Measurements from ENCODE around the gene ADORA3. TPM values are rescaled to one million over a fixed set of nuclear protein-coding genes. Genes with fewer than 3 reads are reported as not detected.

ADORA3 gene
- polyA plus RNA-seq, 4 donors, result 0.49 to 1.1 (median 0.74) TPM

DNA sequence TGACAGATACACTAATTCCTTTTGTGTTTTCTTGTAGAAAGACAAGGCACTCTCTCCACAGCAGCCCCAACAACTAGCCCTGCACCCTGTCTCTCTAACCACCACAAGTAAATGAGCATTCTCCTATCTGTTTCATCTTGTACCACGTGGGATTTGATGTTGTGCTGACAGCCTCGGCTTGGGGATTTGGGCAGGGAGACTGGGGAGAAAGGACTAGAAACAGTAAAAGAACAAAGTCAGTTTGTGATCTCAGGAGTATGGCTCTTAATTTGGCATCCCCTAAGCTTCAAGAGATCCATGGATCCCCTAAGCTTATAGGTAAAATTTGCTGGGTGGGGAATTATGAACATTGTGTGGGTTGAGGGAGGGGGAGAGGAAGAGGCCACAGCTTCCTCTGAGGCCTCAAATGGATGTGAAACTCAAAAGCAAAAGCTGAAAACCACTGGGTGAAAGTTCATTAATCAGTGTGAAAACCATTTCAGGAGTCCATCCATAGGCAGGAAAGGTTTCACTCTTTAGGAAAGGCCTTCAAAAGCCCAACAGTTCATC, 26.6 kb downstream of the ADORA3 start:
- no peak for DNase-seq (ENCODE audit: low read depth in 4 of 4, low spot score in 3 of 4)

DNA sequence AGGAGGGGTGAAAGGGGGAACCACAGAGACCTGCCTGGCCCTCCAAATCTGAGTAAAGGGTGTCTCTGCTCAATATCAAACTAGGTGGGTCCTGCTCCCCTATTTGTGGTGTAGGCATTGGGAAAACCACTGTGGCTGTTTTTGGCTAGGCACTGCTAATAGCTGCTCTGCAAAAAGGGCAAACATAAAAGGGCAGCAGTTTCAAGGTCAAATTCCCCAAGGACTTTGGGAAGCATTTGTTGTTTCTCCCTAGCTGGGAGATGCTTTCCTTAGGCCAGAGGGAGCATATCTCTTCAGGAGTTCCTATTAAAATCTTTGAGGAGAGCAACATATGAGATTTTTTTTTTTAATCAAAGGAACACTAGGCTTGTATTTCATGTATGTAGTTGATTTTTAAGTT, 27.2 kb downstream of the ADORA3 start:
- DNase-seq (ENCODE audit: low read depth in 4 of 4, low spot score in 3 of 4), result no peak

DNA sequence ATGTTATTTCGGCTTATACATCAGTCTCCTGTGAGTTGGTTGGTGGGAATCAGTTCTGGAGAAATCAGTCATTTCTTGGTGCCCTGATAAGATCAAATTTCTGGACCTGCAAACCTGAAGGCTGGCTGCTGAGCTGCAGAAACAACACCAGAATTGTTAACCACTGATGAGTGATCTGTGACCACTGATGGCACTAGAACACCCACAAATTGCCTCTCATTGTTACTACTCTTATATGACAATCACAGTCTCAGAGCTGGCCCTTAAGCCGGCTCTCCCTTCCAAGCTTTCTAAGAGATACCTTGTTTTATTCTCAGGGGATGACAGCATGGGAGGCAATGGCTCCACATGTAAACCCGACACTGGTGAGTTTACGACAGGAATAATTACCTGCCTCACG, 27.7 kb downstream of the ADORA3 start:
- DNase-seq (ENCODE audit: low read depth in 4 of 4, low spot score in 3 of 4), result no peak

DNA sequence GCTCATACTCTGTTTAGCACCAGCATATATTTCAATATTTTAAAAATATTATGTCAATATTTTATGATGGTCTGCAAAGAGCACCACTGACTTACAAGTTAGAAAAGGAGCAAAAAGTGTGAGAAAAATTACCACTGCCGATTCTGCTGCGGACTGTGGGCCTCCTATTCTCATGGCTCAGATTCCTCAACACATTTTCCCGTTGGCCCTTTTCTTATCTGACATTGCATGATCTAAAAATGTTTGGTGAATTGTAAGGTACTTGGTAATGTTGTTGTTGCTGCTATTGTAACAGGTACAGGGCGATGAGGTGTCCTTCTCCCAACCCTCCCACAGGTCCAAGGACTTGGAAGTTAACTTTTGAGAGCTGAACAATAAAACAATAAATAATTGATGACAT, 28.9 kb downstream of the ADORA3 start:
- no peak for DNase-seq (ENCODE audit: low read depth in 4 of 4, low spot score in 3 of 4)

DNA sequence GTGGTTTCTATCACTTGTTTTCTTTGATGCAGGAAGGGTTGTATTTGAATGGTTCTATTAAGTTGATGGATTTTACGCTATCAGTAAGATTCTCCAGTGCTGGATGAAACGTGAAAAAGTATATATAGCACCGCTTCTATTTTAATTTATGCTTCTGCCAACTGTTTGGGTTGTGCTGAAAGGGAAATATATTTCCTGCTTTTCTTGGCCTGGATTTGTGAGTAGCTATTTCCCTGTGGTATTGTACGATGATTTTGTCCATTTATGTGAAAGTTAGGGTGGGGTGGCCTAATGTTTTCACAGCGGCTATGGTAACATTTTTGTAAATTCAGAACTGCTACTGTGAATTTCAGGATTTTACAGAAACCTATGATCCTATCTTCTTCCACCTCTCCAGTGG, 29.3 kb downstream of the ADORA3 start:
- DNase-seq (ENCODE audit: low read depth in 4 of 4, low spot score in 3 of 4), result no peak

DNA sequence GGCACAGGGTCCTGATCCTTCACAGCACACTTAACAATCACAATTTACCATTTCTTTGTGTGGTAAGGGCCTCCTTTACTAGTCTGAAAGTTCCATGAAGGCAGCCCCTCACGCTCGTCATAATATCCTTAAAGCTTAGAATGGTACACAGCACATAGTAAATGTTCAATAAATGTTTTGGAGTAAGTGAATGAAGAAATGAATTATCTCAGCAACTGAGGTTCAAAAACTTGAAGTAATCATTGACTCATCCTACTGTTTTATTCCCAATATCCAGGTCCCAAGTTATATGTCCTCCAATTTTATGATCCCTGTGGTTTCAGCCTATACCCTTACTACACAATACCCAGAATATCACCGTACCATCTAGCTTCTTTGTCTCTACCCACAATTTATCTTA, 31.9 kb downstream of the ADORA3 start:
- no peak for DNase-seq (ENCODE audit: low read depth in 4 of 4, low spot score in 3 of 4)

DNA sequence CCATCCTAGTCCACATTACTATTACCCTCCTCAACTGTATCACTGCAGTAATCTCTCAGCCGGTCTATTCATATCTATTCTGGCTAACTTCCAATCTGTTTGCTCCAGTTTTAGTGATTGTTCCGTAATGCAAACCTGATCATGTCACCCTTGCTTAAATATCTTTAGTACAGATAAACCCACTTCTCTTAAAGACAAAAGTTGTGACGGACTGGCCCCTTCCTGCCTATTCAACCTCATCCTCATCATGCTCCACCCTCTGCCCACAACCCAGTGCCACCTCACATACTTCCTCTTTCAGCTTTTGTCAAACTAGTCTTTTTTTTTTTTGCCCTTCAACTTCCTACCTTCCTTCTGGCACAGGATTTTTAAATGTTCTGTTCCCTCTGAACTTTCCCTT, 32.4 kb downstream of the ADORA3 start:
- DNase-seq (ENCODE audit: low read depth in 4 of 4, low spot score in 3 of 4), result no peak

DNA sequence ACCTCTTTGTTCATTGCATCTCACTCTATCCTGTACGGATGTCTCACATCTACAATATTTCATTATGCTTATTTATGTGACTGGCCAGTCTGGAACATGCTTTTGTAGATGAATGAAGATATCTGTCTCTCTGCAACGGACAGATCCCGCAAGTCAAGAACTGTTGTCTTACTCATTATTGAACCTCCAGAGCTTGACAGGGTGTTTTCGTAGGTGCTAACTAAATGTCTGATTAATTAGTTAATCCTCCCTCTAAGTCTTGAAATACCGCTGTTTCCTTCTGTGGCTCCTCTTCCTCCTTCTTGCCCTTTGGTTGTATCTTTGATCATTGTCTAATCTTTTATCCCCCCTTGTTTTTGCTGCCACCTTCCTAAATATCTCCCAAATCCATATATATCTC, 32.8 kb downstream of the ADORA3 start:
- DNase-seq (ENCODE audit: low read depth in 4 of 4, low spot score in 3 of 4), result no peak

DNA sequence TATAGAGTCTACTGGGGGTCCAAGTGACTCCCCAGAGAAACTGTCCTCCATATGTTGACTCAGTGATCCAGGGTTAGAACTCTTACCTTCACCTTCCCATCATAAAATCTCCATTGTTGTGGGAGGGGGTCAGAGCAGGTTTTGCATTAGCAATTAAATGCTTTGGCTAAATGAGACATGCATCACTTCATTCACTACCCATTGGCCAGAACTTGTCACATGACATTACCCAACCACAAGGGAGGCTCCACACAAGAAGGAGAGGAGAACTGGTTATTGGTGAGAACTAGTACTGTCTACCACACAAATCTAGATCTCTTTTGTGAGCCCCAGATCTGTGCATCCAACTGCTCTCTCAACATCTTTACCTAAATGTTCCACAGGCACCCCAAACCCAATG, 33.9 kb downstream of the ADORA3 start:
- DNase-seq (ENCODE audit: low read depth in 4 of 4, low spot score in 3 of 4), result no peak

DNA sequence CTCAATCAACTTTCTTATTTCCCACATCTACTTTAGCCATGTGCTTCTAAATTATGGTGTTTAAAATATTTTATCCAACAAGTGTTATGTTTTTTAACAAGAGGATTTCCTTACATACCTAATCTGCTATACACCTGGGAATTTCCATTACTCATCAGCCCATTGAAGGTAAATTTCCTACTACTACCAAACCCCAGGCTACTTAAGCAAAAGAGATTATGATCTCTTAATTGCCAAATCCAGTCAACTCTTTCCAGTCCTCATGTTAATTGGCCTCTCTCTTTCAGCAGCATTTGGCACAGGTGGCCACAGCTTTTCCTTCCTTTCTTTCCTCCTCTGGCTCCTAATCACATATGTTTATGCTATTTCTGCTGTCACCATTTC, 34.7 kb downstream of the ADORA3 start:
- DNase-seq (ENCODE audit: low read depth in 4 of 4, low spot score in 3 of 4), result no peak

DNA sequence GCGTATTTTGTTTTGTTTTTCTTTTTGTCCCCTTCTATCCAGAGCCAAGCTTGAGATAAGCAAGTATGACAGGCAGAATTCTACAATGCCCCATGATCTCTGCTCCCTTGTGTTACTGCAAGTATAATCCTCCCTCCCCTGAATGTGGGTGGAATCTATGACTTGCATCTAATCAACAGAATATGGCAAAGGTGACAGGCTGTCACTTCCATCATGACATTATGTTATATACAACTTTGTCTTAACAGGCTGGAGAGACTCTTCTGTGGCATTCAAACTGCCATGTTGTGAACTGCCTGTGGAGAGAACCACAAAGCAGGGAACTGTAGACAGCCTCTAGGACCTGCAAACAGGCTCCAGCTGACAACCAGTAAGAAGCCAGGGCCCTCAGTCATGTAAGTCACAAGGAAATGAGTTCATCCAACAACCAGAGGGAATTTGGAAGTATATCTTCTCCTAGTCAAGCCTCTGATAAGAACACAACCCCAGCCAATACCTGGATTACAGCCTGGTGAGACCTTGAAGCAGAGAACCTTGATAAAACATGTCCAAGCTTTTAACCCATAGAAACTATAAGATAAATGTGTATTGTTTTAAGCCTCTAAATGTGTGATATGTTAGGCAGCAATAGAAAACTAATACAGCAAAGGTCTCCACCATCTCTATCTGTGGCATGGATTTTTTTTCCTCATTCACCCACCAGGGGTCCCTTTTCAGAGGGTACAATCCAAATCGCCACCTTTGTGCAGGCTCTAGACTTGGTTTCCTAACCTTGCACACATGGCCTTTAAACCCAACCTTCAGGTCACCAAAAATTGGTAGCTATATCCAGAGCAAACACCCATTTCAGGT, 35.3 kb downstream of the ADORA3 start:
- no peak for DNase-seq (ENCODE audit: low read depth in 4 of 4, low spot score in 3 of 4)

DNA sequence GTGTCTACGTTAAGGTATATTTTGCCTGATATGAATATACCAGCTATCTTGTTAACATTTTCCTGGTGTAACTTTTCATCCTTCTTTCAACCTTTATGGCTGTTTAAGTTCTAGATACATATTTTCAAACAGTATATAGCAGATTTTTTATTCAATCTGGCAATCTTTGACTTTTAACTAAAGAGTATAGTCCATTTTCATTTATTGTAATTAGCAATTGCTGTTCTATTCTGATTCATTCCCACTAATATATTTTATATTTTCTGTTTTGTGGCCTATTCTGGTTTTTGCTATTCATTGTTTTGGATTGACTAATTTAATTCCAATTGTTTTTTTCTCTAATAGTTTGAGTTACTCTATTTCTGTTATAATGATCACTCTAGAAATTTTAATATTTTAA, 37.0 kb downstream of the ADORA3 start:
- no peak for DNase-seq (ENCODE audit: low read depth in 4 of 4, low spot score in 3 of 4)

DNA sequence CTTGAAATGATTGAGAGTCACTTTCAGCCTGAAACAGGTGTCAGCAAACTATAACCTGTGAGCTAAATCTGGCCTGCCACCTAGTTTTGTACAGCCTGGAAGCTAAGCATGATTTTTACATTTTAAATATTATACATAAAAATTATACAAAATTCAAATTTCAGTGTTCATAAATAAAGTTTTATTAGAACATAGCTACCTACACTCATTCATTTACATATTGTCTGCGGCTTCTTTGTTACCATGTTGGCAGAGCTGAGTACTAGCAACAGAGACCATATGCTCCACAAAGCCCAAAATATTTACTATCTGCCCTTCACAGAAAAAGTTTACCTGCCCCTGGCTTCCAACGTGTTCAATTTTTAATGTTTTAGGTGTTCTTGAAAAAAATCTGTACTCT, 37.7 kb downstream of the ADORA3 start:
- DNase-seq (ENCODE audit: low read depth in 4 of 4, low spot score in 3 of 4), result no peak

DNA sequence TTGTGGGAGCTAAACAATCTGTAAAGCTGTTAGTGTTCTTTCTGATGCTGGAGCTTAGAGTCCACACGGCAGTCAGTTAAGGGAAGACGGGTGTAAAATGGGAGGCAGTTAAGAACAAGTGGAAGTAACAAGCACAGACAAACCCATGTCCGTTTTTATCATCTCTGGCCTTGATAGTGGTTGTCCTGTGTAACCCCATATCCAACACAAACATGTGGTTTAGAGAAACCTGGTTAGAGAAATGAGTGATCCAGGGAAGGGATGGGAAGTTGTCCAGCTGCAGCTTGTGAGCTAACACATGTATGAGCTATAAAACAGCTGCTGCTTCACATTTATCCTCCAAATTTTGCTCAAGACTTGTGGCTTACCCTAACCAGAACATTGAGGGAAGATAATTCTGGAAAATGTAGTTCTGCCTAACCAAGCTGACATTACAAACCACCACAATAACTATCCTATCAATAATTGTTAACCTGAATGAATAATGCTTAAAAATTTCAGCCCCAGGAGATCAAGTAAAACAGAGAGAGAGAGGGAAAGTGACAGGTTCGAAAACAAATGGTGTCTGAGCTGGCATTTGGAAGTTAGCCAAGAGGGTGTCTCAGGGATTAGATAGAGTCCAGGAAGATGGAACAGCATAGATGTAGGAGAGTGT, 40.3 kb downstream of the ADORA3 start:
- no peak for DNase-seq (ENCODE audit: low read depth in 4 of 4, low spot score in 3 of 4)

DNA sequence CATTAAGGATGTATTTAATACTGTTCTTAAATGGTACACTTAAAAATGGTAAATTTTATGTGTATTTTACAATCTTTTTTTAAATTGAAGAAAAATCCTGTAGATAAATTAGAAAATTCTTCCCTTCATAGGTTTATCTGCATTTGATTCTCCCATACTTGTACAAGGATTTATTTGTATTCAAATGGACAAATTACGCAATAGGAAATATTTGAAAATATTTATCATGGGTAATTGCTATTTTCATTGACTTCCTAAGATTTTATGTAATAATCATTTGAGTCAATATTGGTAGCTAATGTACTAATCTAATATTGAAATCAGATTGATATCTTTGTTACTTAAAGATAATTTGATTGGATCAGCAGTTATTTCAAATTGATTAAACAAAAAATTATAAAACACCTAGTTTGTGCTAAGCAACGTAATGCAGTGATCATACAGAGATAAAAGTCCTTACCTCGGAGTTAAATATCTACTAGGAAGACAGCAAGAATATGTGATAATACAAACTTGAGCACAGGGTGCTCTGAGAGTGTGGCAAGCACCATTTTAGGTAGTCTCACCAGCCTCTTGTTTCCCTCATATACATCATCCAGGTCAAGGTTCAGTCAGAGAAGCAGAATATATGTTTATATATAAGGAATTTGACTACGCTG, 40.9 kb downstream of the ADORA3 start:
- DNase-seq (ENCODE audit: low read depth in 4 of 4, low spot score in 3 of 4), result no peak

DNA sequence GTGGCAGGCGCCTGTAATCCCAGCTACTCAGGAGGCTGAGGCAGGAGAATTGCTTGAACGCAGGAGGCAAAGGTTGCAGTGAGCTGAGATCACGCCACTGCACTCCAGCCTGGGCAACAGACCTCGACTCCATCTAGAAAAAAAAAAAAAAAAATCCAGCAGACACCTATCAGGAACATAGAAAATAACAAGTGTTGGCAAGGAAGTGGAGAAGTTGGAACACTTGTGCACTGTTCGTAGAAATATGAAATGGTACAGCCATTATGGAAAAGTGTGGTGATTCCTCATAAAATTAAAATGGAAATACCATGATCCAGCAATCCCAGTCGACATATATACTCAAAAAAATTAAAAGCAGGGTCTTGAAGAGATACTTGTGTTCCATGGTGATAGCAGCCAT, 41.7 kb downstream of the ADORA3 start:
- no peak for DNase-seq (ENCODE audit: low read depth in 4 of 4, low spot score in 3 of 4)

DNA sequence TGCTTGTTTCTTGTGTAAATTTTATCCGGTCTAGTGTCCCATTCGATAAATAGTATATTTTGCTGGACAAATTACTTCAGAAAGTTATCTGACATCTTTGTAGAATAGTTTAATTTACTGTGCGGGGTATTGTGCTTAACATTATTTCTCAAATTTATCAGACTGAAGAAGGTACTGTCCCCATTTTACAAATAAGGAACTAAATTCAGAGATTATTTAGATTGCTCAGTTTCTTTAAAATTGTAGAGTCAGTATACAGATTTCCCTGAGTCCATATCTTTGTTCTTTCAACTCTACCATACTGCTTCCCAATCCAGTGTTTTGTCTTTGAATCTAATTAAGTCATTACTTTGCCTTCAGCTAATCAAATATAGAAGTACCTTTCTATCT, 47.8 kb downstream of the ADORA3 start:
- no peak for DNase-seq (ENCODE audit: low read depth in 4 of 4, low spot score in 3 of 4)

DNA sequence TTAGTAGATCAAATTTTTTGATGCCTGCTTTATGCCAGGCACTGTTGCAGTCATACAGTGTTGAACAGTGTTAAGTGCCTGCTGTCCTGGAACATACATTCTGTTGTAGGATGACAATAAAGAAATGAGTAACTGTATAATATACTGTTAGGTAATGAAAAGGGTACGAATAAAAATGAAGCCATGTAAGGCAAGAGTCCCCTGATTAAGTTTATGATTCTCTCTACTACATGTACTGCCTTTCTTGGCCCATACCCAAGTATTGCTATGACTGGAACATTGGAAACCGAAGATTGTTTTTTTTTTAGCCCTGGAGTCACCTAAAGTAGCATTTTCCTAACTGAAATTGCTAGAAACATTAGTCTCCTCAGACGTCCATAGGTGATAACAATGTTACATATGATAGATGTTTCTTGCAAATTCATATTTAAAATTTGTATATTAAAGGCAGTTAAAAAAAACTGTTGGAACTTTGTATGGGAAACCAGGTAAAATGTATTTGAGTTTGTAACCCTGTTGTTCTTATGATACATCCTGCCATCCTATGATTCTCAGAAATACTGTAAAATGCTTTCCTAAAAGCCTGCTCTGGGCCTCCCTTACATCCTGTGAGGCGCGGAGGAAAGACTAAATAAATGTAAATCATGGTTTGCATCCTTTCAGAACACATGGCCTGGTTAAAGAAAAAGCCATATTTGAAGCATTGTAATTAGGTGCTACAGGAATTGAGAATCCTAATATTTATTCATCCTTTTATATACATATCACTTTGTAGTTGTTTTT, 48.4 kb downstream of the ADORA3 start:
- no peak for DNase-seq (ENCODE audit: low read depth in 4 of 4, low spot score in 3 of 4)

DNA sequence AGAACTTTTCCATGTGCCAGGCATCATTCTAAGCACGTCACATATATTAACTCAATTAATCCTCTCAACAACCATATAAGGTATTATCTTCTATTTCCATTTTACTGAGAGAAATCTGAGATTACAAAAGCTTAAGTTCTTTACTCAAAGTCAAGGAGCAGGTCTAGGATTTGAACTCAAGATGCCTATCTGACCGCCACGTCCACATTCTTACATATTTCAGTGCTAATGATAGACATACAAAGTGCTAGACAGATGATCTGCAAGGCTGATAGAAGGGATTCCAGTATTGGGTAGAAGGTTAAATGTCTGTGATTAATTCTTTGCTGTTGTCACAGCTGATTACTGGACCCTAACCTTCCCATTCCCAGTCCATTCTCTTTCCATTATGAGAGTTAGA, 49.7 kb downstream of the ADORA3 start:
- no peak for DNase-seq (ENCODE audit: low read depth in 4 of 4, low spot score in 3 of 4)

DNA sequence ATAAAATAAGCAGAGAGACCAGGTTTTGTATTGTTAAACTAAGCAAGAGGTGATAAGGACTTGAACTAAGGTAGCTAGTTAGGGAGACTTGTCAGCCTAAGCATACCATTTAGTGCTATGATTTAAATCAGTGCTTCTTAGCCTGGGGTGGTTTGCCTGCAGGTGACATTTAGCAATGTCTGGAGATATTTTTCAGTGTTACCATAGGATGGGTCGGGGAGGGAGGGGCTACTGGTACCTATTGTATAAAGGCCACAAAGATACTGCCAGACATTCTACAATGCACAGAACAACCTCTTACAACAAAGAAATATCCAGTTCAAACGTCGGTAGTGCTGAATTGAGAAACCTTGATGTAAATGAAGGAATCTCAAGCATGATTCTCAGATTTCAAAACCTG, 50.9 kb downstream of the ADORA3 start:
- no peak for DNase-seq (ENCODE audit: low read depth in 4 of 4, low spot score in 3 of 4)

DNA sequence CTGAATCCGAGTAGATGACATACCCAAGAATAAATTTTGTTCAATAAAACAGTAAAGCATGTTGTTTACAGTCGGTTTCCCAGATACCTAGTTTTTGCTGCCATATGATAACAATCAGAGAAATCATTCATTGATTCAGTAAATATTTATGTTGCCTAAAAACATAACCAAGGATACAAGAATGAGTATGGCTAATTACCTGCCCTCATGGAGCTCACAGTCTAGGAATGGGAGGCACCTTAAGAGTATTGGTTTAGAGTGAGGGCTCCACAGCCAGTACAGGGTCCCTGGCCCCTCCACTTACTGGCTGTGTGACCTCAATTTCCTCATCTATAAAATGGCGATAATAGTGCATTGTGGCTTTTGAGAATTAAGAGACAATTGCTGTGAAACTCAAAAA, 53.2 kb downstream of the ADORA3 start:
- no peak for DNase-seq (ENCODE audit: low read depth in 4 of 4, low spot score in 3 of 4)

Measured in left renal pelvis (tissue), 4 donors.